Mesothelial cell of epicardium (in vitro differentiated cells): ENCODE results near the gene ZNF624. TPM values are rescaled to one million over a fixed set of nuclear protein-coding genes. Genes with fewer than 3 reads are reported as not detected.

Source experiments
- DNase-seq, 2 experiments: peaks; one replicate each; pipeline ENCODE4 v3.0.0; 2021; ENCODE audit warnings: low spot score in 2 of 2; ENCODE audit not compliant: unreplicated experiment in 2 of 2
- H3K27ac Mint-ChIP-seq: 2 replicates; pipeline ENCODE4 v1.8.0; 2021; ENCODE audit warnings: mixed read lengths
- H3K27me3 Mint-ChIP-seq: 2 replicates; pipeline ENCODE4 v1.8.0; 2021; ENCODE audit warnings: low read depth, mixed read lengths
- H3K36me3 Mint-ChIP-seq: 2 replicates; pipeline ENCODE4 v1.8.0; 2021; ENCODE audit warnings: mixed read lengths
- H3K4me1 Mint-ChIP-seq: 2 replicates; pipeline ENCODE4 v1.8.0; 2021; ENCODE audit warnings: mixed read lengths
- H3K4me3 Mint-ChIP-seq: 2 replicates; pipeline ENCODE4 v1.8.0; 2021; ENCODE audit warnings: mild to moderate bottlenecking, moderate library complexity, mixed read lengths
- H3K9me3 Mint-ChIP-seq: 2 replicates; pipeline ENCODE4 v1.8.0; 2021; ENCODE audit warnings: mixed read lengths
- total RNA-seq: library from RNA; stranded (reverse); gene quantifications from 3 replicates; pipeline ENCODE4 v1.2.1, GENCODE V29; 2021
- TF ChIP-seq, protein P1 (sequence below): fragments of 200-600 bp; sonication (generic); IDR thresholded peaks from one replicate; pipeline ENCODE4 v1.5.0; 2021; ENCODE audit warnings: antibody characterized with exemption; ENCODE audit not compliant: unreplicated experiment

ZNF624 gene
- total RNA-seq, 1 donor from 2014 or later: 11.7 TPM

DNA sequence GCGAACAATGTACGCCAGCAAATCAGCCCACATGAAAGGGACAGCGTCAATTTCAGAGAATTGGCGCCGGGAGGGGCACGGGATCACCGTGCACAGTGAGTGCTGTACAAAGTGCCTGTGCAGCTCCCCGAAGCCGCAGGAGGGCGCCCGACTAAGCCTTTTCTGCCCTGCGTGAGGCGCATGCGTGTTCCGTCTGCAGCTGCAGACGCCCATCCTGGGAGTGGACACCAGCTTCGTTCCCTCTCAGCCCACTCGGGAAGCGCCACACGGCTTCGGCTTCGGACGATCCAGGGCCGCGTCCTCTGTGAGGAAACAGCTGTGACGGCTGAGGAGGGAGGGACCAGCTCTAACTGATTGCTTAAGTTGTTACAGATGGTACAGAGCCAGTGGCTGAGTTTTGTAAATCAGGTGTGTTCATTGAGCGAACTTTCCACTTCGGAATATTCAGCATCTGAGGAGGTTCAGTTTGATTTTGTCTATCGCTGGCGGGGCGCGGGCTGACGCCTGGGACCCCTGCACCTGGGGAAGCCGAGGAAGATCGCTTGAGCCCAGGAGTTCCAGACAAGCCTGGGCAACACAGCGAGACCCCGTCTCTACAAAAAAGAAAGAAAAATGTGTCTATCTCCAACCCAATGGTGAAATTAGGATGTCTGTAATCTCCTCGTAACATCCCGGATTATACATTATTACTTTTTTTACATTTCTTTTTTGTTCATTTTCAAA, 69.2 kb downstream of the ZNF624 start:
- peaks cover 6% of the 10 kb centered on the region for H3K9me3 Mint-ChIP-seq
- H3K4me3 Mint-ChIP-seq: peak overlapping the region; percentile 76
- peak; percentile 86 to 95 for DNase-seq
- TF ChIP-seq, protein P1, sequence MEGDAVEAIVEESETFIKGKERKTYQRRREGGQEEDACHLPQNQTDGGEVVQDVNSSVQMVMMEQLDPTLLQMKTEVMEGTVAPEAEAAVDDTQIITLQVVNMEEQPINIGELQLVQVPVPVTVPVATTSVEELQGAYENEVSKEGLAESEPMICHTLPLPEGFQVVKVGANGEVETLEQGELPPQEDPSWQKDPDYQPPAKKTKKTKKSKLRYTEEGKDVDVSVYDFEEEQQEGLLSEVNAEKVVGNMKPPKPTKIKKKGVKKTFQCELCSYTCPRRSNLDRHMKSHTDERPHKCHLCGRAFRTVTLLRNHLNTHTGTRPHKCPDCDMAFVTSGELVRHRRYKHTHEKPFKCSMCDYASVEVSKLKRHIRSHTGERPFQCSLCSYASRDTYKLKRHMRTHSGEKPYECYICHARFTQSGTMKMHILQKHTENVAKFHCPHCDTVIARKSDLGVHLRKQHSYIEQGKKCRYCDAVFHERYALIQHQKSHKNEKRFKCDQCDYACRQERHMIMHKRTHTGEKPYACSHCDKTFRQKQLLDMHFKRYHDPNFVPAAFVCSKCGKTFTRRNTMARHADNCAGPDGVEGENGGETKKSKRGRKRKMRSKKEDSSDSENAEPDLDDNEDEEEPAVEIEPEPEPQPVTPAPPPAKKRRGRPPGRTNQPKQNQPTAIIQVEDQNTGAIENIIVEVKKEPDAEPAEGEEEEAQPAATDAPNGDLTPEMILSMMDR: peak; percentile 74
- H3K4me1 Mint-ChIP-seq: peaks cover 4% of the 10 kb centered on the region
- no peaks in the 10 kb centered on the region for H3K36me3 Mint-ChIP-seq
- peak overlapping the region; percentile 57 for H3K27ac Mint-ChIP-seq
- H3K27me3 Mint-ChIP-seq: peaks cover 45% of the 10 kb centered on the region

DNA sequence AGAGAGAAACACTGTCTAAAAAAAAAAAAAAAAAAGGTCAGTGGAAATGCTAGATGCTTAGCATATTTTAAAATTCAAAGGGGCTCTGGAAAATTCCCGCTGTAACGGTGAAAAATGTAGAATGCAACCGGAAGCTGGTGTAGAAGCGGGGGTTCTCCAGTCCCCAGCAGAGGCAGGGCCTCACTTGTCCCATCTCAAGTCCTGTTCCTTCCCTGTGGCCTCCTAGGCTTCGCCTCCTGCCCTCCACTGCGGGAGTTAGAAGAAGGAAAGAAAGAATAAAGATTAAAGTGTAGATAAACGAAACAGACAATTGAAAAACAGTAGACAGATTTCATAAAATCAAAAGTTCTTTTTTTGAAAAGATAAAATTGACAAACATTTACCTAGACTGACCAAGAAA, 69.9 kb downstream of the ZNF624 start:
- no peaks in the 10 kb centered on the region for H3K36me3 Mint-ChIP-seq
- peaks cover 47% of the 10 kb centered on the region for H3K27me3 Mint-ChIP-seq
- TF ChIP-seq, protein P1: no peak

DNA sequence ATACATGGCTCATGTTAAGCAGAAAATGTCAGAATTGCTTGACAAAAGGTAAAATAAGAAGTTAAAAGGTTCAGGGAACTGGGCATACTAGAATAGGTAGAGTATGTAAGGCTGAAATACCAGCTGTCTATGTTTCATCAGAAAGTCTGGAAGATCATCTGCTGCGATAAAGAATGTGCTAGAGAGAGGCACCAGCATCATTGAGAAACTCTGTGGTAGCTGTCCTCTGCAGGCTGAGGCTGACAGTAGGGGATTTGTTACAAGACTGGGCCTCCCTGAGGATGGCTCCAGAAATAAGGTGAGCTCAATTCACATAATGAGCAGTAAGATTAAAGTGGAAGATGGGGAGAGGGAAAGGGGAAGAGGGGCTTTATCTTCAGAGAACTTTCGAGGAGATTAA, 80.2 kb downstream of the ZNF624 start:
- H3K27ac Mint-ChIP-seq: no peak overlapping the region

More for the DNA sequence above, 69.9 kb downstream of the ZNF624 start:
- Mint-ChIP-seq H3K9me3 (peaks cover 8% of the 10 kb centered on the region), H3K4me1 (peaks cover 4% of the 10 kb centered on the region), H3K4me3 (peak overlapping the region; percentile 76), H3K27ac (no peak overlapping the region)
- DNase-seq: no peak

More for the DNA sequence above, 80.2 kb downstream of the ZNF624 start:
- TF ChIP-seq, protein P1: no peak
- H3K4me3 Mint-ChIP-seq: no peak overlapping the region
- H3K36me3 Mint-ChIP-seq: no peaks in the 10 kb centered on the region
- H3K27me3 Mint-ChIP-seq: peaks cover 47% of the 10 kb centered on the region
- H3K4me1 Mint-ChIP-seq: peaks cover under 1% of the 10 kb centered on the region
- no peak for DNase-seq
- no peaks in the 10 kb centered on the region for H3K9me3 Mint-ChIP-seq

Other genes starting within 250 kb of the ZNF624 start
- gene TRPV2, start 238.3 kb downstream of the ZNF624 start, total RNA-seq: 1.9 to 4.5 TPM (median 2.1 TPM) in 3 replicates
- 4.0 to 4.5 TPM (median 4.3 TPM) in 3 replicates for gene LRRC75A, start 161.7 kb downstream of the ZNF624 start, total RNA-seq
- gene ZNF287, start 84.6 kb downstream of the ZNF624 start, total RNA-seq: 11.5 to 13.9 TPM (median 13.3 TPM) in 3 replicates
- 0.49 to 0.75 TPM (median 0.55 TPM) in 3 replicates for gene CCDC144A, start 36.4 kb upstream of the ZNF624 start, total RNA-seq